UCSD-AML1 (cell line): ENCODE results near the gene GPR52.
"Not testable (repeated sequence)": the region's sequence is repeated elsewhere in the genome, so short reads cannot be mapped to it uniquely, and the experiment has no call there.

Experiments used
- DNase-seq: peaks from one replicate; lab custom pipeline; 2025; ENCODE audit not compliant: unreplicated experiment; lab: John Stamatoyannopoulos, UW

GPR52 gene, protein sequence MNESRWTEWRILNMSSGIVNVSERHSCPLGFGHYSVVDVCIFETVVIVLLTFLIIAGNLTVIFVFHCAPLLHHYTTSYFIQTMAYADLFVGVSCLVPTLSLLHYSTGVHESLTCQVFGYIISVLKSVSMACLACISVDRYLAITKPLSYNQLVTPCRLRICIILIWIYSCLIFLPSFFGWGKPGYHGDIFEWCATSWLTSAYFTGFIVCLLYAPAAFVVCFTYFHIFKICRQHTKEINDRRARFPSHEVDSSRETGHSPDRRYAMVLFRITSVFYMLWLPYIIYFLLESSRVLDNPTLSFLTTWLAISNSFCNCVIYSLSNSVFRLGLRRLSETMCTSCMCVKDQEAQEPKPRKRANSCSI

DNA sequence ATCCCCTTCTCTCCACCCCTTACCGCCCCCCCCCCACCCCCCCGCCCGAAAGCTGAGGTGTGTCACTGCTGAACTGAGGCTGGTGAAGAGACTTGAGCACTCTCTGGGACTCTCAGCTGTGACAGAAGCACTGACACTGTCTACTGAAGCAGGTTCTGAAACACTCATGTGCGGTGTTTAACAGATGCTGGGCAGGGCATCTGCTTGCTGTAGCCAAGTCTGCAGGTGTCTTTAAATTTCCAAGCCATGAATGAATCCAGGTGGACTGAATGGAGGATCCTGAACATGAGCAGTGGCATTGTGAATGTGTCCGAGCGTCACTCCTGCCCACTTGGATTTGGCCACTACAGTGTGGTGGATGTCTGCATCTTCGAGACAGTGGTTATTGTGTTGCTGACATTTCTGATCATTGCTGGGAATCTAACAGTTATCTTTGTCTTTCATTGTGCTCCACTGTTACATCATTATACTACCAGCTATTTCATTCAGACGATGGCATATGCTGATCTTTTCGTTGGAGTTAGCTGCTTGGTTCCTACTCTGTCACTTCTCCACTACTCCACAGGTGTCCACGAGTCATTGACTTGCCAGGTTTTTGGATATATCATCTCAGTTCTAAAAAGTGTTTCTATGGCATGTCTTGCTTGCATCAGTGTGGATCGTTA lies at the start of gene GPR52:
Gene GPR52, plus strand, starts transcription at position 99 of the 665 bp plus-strand sequence. Its CDS starts 148 bp downstream, at position 247.
- no peak for DNase-seq

- no peak for DNase-seq
These were observed 49.5 kb upstream of the GPR52 start for GRCh38 chr1:174398246-174398645.

DNA sequence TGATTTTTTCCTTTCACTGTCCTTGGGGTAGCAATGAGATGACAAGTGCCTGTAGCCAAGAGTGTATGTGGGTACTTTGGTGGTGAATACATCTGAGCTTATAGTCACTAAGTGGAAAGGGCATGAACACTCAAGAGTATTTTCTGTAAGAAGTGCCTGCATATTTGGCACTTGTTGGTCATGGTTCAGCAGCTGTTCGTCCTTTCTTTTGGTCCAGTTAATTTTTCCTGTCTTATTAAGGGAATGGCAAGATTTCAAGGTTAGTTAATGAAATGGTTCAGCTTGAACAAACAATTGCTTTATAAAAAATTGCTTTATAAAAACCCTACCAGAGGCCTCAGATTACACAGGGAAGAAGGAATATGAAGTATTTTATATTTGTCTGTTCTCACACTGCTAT lies 48.6 kb upstream of the GPR52 start:
- no peak for DNase-seq

- no peak for DNase-seq
These were observed 46.7 kb upstream of the GPR52 start for GRCh38 chr1:174401075-174401474.

DNA sequence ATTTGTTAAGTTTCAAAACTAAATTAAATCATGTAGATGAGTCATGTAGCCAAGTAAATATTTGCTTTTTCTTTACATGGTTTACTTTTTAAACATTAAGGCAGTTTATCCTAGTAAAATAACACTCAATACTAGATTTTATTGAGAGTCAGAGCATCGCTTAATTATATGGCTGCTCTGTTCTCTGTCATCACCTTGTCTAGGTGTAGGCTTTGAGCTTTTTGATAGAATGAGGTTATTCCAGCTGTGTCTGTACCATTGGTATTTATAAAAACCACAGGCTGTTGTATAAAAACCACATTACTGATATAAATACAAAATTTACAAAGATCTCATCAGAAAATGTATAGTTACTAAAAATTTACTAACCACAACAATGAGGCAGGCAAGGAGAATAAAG lies 42.5 kb upstream of the GPR52 start:
- DNase-seq = no peak

- DNase-seq = no peak
These were observed 41.3 kb upstream of the GPR52 start for GRCh38 chr1:174406421-174406820.

GRCh38 chr1:174407665-174408064 lies 40.1 kb upstream of the GPR52 start:
- DNase-seq = no peak

GRCh38 chr1:174408146-174408545 lies 39.6 kb upstream of the GPR52 start:
- DNase-seq = no peak

DNA sequence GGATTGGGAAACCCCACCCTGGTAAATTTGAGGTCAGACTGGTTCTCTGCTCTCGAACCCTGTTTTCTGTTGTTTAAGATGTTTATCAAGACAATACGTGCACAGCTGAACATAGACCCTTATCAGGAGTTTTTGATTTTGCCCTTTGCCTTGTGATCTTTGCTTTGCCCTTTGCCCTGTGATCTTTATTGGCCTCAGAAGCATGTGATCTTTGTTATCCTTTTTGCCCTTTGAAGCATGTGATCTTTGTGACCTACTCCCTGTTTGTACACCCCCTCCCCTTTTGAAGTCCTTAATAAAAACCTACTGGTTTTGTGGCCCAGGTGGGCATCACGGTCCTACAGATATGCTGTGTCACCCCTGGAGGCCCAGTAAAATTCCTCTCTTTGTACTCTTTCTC lies 38.0 kb upstream of the GPR52 start:
- not testable (repeated sequence) for DNase-seq

- no peak for DNase-seq
These were observed 34.1 kb upstream of the GPR52 start for GRCh38 chr1:174413632-174414031.

DNA sequence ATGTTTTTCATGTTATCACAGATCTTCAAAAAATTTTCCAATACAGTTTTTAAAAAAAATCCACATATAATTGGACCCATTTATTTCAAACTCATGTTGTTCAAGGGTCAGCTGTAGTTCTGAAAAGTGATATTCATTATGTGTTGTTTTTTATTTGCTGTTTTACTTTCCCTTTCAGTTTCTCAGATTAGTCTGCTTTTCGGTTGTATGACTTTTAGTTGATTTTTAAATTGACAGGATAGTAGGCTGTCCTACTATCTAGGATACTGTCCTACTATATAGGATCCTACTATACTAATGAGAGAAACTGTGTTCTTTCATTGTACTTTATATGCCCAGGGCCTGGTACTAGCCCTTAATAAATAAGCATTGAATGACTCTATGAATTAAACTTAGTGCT lies 33.6 kb upstream of the GPR52 start:
- no peak for DNase-seq

DNA sequence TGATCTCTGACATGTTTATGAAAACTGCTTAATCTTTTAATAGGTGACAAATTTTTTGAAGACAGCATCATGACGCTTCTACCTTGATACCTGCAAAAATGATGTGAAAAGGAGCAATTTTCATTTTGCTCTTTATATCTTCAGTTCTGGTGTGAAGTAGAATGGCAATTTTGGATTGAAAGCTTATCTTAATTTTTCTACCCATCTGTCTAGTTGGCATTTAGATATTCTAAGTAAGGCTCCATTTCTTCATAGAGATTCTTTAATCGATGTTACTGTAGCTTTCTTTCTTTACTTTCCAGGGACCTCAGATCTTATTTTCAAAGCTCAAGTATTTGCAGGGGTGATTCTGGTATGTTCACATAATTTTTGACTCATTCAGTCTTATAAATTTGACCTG lies 32.3 kb upstream of the GPR52 start:
- no peak for DNase-seq

DNA sequence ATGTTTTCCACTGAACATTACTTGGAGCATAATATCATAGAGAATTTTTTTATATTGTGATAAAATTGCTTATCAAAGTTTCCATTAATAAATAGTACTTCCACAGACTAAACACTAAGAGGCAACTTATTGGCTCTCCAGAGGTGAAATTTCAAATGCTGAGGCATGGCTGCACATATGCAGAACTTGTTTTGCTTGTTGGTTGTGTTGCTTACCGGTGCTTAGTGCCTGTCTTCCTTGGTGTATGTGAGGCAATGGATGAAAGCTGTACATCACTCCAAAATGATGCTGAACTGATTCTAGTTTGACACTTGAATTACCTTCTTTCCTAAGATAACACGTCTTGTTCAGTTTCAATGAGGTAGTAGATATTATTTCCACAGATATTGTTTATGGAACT lies 29.8 kb upstream of the GPR52 start:
- no peak for DNase-seq

- DNase-seq = no peak
These were observed 22.6 kb upstream of the GPR52 start for GRCh38 chr1:174425121-174425520.

- DNase-seq = no peak
These were observed 21.6 kb upstream of the GPR52 start for GRCh38 chr1:174426153-174426552.

DNA sequence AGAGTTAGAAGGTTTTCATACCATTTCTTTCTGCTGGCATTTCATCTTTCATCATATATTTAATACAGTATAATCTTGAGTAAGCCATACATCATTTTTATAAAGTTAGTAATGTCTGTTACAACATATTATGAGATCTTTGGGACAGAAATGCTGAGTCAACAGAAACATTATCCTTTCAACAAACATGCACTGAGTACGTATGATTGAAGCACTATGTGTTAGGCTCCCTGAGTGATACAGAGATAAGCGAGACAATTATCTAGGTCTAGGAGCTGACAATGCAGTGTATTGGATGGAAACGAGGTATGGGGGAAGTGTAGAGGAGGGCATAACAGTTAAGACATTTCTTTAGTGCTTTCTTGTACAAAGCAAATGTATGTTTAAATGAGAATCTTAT lies 19.7 kb upstream of the GPR52 start:
- DNase-seq = no peak

DNA sequence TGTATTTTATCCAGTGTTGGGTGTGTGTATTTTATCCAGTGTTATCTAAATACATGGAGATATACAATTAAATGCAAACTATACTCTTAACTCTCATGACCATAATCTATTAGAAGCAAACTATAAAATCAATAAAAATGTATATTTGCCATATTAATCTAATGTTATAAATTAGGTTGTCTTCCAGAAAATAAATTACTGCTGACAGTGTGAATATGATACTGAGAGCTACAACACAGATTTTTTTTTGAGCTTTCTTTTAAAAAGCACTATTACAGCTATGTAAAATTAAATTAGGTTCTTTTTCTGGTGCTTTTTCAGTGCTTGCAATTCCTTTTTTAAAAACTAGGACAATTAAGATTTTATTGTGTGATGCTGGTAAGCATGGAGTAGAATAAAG lies 19.0 kb upstream of the GPR52 start:
- DNase-seq = no peak

DNA sequence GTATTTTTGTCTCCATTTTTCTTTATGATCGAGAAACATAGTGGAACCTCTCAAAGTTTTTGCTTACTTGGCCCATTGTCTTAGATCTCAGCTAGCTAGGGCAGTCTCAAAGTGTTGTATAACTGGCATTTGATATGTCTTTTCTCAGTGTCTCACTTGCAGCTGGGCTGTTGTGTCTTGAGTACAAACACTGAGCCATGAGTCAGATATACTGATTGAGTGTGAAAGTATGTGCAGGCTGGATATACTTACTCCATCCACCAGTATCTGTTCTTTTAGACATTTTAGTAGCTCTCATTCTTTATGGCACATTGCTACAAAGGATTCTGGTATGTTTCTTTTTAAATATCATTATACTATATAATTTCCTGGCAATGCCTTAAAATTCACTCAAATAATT lies 14.3 kb upstream of the GPR52 start:
- DNase-seq = no peak

DNA sequence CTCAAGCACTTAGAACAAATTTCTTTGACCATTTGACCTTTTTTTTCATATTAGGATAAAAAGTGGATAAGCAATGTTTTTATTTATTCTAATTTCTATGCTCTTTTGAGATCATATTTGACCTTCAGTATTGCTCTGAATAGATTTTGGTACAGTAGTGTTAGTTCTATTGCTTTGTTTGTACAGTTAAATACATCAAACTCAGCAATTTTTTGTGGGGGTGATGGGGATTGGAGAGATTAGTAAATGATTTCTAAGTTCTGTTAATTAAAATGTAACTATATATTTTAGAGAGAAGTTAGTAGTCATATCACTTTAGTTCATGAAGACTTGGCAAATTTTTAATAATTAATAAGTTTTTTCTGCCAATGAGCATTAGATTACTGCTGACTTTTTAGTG lies 2.4 kb upstream of the GPR52 start:
- no peak for DNase-seq

DNA sequence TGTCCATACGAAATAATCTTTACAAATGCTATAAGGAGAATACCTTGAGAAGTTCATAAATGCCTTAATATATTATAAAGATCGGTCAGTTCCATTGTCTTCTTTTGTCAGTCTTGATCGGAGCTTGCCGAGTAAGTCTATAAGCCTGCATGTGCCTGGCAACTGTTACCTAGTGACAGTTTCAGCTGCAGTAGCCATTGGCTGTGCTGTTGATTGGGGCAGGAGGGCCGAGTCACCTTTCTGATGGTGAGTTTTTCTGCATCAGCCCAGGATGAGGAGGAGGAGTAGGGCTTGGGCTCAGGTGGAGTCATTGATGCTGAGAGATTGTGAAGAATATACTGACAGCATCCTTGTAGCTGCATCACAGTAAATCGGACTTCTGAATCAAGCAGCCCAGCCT lies 1.9 kb upstream of the GPR52 start:
- DNase-seq = no peak

GRCh38 chr1:174448531-174448883 lies 743 bp downstream of the GPR52 start:
- DNase-seq = no peak

GRCh38 chr1:174448974-174449373 lies 1.2 kb downstream of the GPR52 start:
- DNase-seq = no peak

- DNase-seq = no peak
These were observed 3.6 kb downstream of the GPR52 start for GRCh38 chr1:174451408-174451807.
